Measurements from ENCODE around the gene CDK6.

DNA sequence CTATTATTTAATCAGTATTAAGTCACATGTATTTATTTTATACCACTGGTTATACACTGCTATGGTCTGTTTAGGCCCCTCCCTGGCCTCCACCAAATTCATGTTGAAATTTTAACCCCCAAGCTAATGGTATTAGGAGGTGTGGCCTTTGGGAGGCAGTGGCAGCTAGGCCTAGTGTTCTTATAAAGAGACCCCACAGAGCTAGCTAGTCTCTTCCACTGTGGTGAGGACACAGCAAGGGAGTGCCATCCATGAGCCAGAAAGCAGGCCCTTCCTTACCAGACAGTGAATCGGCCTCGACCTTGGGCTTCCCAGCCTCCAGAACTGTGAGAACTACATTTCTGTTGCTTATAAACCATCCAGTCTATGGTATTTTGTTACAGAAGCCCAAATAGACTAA lies 279.1 kb downstream of the CDK6 start:
- TF ChIP-seq, protein P1, sequence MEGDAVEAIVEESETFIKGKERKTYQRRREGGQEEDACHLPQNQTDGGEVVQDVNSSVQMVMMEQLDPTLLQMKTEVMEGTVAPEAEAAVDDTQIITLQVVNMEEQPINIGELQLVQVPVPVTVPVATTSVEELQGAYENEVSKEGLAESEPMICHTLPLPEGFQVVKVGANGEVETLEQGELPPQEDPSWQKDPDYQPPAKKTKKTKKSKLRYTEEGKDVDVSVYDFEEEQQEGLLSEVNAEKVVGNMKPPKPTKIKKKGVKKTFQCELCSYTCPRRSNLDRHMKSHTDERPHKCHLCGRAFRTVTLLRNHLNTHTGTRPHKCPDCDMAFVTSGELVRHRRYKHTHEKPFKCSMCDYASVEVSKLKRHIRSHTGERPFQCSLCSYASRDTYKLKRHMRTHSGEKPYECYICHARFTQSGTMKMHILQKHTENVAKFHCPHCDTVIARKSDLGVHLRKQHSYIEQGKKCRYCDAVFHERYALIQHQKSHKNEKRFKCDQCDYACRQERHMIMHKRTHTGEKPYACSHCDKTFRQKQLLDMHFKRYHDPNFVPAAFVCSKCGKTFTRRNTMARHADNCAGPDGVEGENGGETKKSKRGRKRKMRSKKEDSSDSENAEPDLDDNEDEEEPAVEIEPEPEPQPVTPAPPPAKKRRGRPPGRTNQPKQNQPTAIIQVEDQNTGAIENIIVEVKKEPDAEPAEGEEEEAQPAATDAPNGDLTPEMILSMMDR (IDR thresholded peaks at IDR 0.05) = no peak
- no peak for TF ChIP-seq POLR2AphosphoS5 (IDR thresholded peaks at IDR 0.05)
- no peak for TF ChIP-seq POLR2A (IDR thresholded peaks at IDR 0.05; ENCODE audit: low read depth)
- no peak for TF ChIP-seq EP300 (IDR thresholded peaks at IDR 0.05)
